Left cardiac atrium (tissue), 4 donors: ENCODE data around the gene SRSF8. TPM values are rescaled to one million over a fixed set of nuclear protein-coding genes. Genes with fewer than 3 reads are reported as not detected.
A peak's percentile ranks its signal among the peaks of the same experiment; 100 is the strongest.
"Not testable (repeated sequence)": the region's sequence is repeated elsewhere in the genome, so short reads cannot be mapped to it uniquely, and the experiment has no call there.

Experiments
- ATAC-seq, 2 donors: fragments of 200-7000 bp; cut with Tn5 transposase; one replicate each; pipeline ENCODE4 v1.9.1; 2020; ENCODE audit warnings: mild to moderate bottlenecking in 2 of 2, moderate library complexity in 2 of 2
- DNase-seq: peaks from one replicate; pipeline ENCODE4 v3.0.0-alpha.2; 2020
- intact Hi-C, 2 donors: fragments of 100-400 bp; cut with DNase I; formaldehyde crosslinking; loops; one replicate each; pipeline versions ENCODE4 v1.14.1 to v1.15.1; 2022 to 2023
- long read RNA-seq: library from polyadenylated mRNA; unstranded; transcript quantifications from one replicate; pipeline ENCODE4 v2.0.0, GENCODE V29; 2021
- total RNA-seq, 2 donors: library from RNA; stranded (reverse); fragmentation: NEBNext Ultra II Directional; extraction: Animal tissue kit (Norgen Biotek cat#: 25700); gene quantifications; one replicate each; pipeline ENCODE4 v1.2.1, GENCODE V29; 2021
- donor health status: DM: no; HTN: yes; CAD: no.
- donor health status: DM: no; HTN: yes; CAD: no; lungs with severe emphysema.
- donor health status: DM: yes; HTN: yes; CAD: no.
- donor health status: Dilated cardiomyopathy.

Gene SRSF8
- total RNA-seq, result 10 to 100 TPM; 23.5 to 37.2 TPM
- long read RNA-seq, full-length matches to known transcripts, result 20 of 23 reads
- long read RNA-seq, partial matches to known transcripts, result 0 of 23 reads
- long read RNA-seq, other reads (novel, unspliced or antisense), result 3 of 23 reads

DNA sequence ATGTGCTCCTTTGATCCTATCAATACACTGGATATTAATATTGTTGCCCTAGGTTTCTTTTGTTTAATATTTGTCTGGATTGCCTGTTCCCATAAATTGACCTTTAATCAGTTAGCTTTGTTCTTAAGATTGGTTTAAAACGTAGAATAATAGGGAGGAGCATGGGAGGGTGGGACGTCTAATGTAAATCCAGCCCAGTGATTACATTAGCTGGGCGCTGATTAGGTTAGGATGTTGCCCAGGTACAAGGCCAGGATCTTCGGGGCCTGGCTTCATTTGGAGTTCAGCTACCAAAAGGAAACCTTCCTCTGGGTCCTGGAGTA lies at the start of gene SRSF8:
SRSF8 (plus strand) TSS at position 204 of the 323 bp plus-strand sequence. CDS start 308 bp downstream, outside the sequence.
- intact Hi-C loops, result loop anchor here in 1 of 2 donors (10.0 kb wide), 3 partner anchors 92 to 1328 kb away; partner anchors contain the start of genes CWC15, JRKL and KDM4D
- DNase-seq (no peak), ATAC-seq (no peak)

- ATAC-seq, DNase-seq, intact Hi-C loops: not testable (repeated sequence)
Observed at GRCh38 chr11:95021468-95021867, 45.3 kb upstream of the SRSF8 start.

DNA sequence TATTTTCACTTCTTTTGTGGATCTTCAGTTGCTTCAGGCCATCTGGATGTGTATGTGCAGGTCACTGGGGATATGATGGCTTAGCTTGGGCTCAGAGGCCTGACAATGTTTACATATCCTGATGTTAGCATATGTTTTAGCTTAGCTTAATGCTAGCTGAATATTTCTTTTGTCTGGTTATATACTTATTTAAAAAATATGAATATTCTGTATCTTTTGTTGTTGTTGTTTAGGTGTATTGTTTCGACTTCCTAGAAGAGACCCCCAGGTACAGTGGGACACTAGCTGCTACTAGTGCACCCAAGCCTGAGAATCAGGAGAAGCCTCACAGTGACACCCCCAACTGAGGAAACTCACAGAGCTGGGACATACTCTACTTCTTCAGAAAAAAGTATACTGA lies 41.8 kb upstream of the SRSF8 start, which contains the start of gene KDM4E:
KDM4E (plus strand) TSS at position 301 of the 400 bp plus-strand sequence. CDS start 300 bp downstream, outside the sequence.
- ATAC-seq, result no peak
- intact Hi-C loops, result no loop called here
- DNase-seq, result no peak

DNA sequence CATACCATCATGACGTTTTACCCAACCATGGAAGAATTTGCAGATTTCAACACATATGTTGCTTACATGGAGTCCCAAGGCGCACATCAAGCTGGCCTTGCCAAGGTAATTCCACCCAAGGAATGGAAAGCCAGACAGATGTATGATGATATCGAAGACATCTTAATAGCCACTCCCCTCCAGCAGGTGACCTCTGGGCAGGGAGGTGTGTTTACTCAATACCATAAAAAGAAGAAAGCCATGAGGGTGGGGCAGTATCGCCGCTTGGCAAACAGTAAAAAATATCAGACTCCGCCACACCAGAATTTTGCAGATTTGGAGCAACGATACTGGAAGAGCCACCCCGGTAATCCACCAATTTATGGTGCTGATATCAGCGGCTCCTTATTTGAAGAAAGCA lies 41.1 kb upstream of the SRSF8 start:
- ATAC-seq, intact Hi-C loops, DNase-seq: not testable (repeated sequence)

- intact Hi-C loops, result no loop called here
- DNase-seq (no peak), ATAC-seq (no peak)
Observed at GRCh38 chr11:95028357-95028756, 38.4 kb upstream of the SRSF8 start.

- no peak for ATAC-seq
- intact Hi-C loops, result no loop called here
Observed at GRCh38 chr11:95033051-95033450, 33.7 kb upstream of the SRSF8 start.

GRCh38 chr11:95035316-95035715 lies 31.4 kb upstream of the SRSF8 start:
- DNase-seq, result no peak
- intact Hi-C loops, result no loop called here
- ATAC-seq, result no peak

More at GRCh38 chr11:95033051-95033450, 33.7 kb upstream of the SRSF8 start:
- no peak for DNase-seq

DNA sequence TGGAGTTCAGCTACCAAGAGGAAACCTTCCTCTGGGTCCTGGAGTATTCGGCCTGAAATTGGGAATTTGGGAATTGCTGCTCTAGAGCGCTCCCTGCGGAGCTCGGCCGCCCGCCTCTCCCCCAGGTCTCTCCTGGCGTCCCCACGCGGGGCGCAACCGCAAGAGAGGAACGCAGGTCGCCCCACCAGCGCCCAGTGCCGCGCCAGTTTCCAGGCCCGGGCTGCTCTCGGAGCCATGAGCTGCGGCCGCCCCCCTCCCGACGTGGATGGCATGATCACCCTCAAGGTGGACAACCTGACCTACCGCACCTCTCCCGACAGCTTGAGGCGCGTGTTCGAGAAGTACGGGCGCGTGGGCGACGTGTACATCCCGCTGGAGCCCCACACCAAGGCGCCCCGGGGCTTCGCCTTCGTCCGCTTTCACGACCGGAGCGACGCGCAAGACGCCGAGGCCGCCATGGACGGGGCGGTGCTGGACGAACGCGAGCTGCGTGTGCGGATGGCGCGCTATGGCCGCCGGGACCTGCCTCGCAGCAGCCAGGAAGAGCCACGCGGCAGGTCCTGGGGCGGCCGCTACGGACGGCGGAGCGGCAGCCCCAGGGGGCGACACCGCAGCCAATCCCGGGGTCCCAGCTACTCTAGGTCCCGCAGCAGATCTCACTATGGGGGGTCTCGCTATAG lies 29.2 kb upstream of the SRSF8 start:
- ATAC-seq (peak; percentile 47 to 76), DNase-seq (peak; percentile 27)
- intact Hi-C loops, result not testable (repeated sequence)

GRCh38 chr11:95042239-95042638 lies 24.5 kb upstream of the SRSF8 start:
- ATAC-seq, result no peak
- DNase-seq, result no peak
- intact Hi-C loops, result no loop called here

DNA sequence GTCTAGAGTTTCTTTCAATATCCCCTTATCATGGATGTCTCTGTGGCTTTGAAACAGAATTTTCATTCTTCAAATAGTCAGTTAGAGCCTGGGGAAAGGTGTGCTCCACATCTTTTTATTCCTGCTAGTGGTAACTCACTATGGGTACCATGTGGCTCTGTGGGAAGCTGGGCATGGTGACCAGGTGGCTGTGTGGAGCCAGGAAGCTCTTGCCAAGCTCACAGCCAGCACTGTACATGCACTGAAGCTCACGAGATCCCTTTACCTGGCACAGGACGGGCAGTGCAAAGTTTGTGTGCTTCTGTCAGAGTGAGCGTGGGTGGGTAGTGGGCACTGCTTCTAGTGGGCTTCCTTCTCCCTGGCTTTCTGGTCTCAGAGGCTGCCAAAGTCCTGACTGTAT lies 23.8 kb upstream of the SRSF8 start:
- ATAC-seq (no peak), DNase-seq (no peak)
- intact Hi-C loops, result no loop called here

DNA sequence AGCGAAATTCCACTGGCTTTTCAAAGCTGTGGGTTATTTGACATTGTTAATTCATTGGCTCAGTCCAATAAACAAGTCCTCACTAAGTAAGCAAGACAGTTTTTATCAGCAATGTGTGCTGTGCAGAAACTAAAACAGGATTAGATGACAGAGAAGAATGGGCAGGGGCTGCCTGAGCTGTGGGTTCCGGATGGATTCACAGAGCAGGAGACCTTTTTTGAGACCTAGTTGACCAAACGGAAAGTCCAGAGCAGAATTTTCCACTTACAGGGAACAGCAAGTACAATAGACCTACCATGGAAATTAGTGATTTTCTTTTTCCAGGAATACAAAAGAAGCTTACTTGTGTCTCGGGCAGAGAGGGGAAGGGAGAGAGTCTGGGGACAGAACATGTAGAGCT lies 22.7 kb upstream of the SRSF8 start:
- DNase-seq (no peak), ATAC-seq (no peak)
- intact Hi-C loops, result no loop called here

GRCh38 chr11:95045812-95046211 lies 20.9 kb upstream of the SRSF8 start:
- no peak for ATAC-seq
- intact Hi-C loops, result no loop called here
- DNase-seq, result no peak

GRCh38 chr11:95049122-95049521 lies 17.6 kb upstream of the SRSF8 start, which contains the start of gene KDM4F:
KDM4F (plus strand) TSS chr11:95049422.
- DNase-seq, intact Hi-C loops, ATAC-seq: not testable (repeated sequence)

GRCh38 chr11:95050595-95051202 lies 16.0 kb upstream of the SRSF8 start:
- intact Hi-C loops, result no loop called here
- DNase-seq (no peak), ATAC-seq (no peak)

DNA sequence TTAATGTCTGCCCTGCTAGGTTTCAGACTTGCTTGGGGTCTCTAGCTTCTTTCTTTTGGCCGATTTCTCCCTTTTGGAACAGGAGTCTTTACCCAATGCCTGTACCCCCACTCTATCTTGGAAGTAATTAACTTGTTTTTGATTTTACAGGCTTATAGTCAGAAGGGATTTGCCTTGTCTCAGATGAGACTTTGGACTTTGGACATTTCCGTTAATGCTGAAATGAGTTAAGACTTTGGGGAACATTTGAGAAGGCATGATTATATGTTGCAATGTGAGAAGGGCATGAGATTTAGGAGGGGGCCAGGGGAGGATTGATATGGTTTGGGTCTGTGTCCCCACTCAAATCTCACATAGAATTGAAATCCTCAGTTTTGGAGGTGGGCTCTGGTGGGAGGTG lies 12.4 kb upstream of the SRSF8 start:
- intact Hi-C loops, result no loop called here
- ATAC-seq (no peak), DNase-seq (no peak)

- ATAC-seq, result no peak
- no peak for DNase-seq
- intact Hi-C loops, result no loop called here
Observed at GRCh38 chr11:95055283-95055897, 11.3 kb upstream of the SRSF8 start.

GRCh38 chr11:95057959-95058358 lies 8.8 kb upstream of the SRSF8 start:
- peak in 1 of 2 donors; percentile 55 for ATAC-seq
- DNase-seq, result no peak

DNA sequence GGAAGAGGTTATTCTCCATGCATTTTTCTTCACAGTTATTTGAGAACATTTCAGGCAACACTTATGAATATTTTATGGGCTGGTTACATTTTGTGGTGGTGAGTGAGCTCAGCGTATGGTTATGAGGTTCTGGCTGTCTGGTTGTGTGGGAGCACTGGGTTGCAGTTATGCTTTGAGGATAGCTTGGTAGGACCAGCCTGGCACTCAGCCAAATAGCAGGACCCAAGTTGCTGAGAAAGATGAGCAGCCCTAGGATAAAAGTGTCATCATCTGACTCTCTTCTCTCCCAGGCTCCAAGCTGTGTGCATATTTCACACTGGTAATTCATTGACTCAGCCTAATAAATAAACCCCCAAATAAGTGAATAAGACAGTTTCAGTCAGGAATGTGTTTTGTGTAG lies 8.1 kb upstream of the SRSF8 start:
- intact Hi-C loops, result no loop called here
- DNase-seq, result no peak
- ATAC-seq, result no peak

More at GRCh38 chr11:95057959-95058358, 8.8 kb upstream of the SRSF8 start:
- intact Hi-C loops, result no loop called here

GRCh38 chr11:95059046-95059445 lies 7.7 kb upstream of the SRSF8 start:
- intact Hi-C loops, result no loop called here
- DNase-seq, result no peak
- ATAC-seq, result no peak

GRCh38 chr11:95065336-95065735 lies 1.4 kb upstream of the SRSF8 start:
- ATAC-seq (no peak), DNase-seq (no peak)
- intact Hi-C loops, result loop anchor here in 1 of 2 donors (10.0 kb wide), 3 partner anchors 91 to 1329 kb away; partner anchors contain the start of genes CWC15, JRKL and KDM4D
